Measurements from ENCODE around the gene CRAMP1.

CRAMP1 gene

GRCh38 chr16:1635070-1635469 lies 22.9 kb downstream of the CRAMP1 start:
- DNase-seq (ENCODE audit: low read depth in 1 of 2, low spot score in 1 of 2) = no peak
- no peak overlapping the region for H3K4me3 ChIP-seq (replicated peaks; ENCODE audit: insufficient read depth, low read length)
- H3K27me3 ChIP-seq (ENCODE audit: insufficient read depth, poor library complexity, severe bottlenecking) = no peaks in the 10 kb centered on the region
- TF ChIP-seq, protein P1, sequence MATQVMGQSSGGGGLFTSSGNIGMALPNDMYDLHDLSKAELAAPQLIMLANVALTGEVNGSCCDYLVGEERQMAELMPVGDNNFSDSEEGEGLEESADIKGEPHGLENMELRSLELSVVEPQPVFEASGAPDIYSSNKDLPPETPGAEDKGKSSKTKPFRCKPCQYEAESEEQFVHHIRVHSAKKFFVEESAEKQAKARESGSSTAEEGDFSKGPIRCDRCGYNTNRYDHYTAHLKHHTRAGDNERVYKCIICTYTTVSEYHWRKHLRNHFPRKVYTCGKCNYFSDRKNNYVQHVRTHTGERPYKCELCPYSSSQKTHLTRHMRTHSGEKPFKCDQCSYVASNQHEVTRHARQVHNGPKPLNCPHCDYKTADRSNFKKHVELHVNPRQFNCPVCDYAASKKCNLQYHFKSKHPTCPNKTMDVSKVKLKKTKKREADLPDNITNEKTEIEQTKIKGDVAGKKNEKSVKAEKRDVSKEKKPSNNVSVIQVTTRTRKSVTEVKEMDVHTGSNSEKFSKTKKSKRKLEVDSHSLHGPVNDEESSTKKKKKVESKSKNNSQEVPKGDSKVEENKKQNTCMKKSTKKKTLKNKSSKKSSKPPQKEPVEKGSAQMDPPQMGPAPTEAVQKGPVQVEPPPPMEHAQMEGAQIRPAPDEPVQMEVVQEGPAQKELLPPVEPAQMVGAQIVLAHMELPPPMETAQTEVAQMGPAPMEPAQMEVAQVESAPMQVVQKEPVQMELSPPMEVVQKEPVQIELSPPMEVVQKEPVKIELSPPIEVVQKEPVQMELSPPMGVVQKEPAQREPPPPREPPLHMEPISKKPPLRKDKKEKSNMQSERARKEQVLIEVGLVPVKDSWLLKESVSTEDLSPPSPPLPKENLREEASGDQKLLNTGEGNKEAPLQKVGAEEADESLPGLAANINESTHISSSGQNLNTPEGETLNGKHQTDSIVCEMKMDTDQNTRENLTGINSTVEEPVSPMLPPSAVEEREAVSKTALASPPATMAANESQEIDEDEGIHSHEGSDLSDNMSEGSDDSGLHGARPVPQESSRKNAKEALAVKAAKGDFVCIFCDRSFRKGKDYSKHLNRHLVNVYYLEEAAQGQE (IDR thresholded peaks at IDR 0.05; ENCODE audit: insufficient replicate concordance, low read depth) = no peak
- TF ChIP-seq SPI1 (IDR thresholded peaks at IDR 0.05; ENCODE audit: borderline replicate concordance, low read depth) (no peak), POLR2AphosphoS5 (IDR thresholded peaks at IDR 0.05; ENCODE audit: low read depth) (no peak), CTCF (IDR thresholded peaks at IDR 0.05; ENCODE audit: insufficient read depth, low read length) (no peak), GABPA (IDR thresholded peaks at IDR 0.05; ENCODE audit: low read depth) (no peak)
- H3K27ac ChIP-seq (replicated peaks) = no peak overlapping the region

DNA sequence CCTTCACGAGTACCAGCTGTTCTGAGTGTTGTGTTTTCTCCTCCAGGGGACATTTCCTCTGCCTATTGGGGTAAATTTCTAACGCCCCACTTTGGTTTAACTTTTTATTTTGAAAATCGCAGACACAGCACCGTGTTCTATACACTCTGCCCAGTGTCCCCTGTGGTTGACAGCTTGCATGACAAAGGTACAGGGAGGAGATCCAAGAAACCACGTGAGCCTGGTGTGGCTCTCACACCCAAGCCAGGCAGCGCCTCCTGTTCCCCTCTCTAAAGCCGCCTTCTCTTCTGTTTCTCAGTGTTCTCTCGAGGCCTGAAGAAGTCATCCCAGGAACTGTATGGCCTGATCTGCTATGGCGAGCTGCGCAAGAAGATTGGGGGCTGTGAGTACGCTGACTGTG lies 25.4 kb downstream of the CRAMP1 start:
- no peak for DNase-seq (ENCODE audit: low read depth in 1 of 2, low spot score in 1 of 2)
- Histone ChIP-seq H3K4me3 (replicated peaks; ENCODE audit: insufficient read depth, low read length) (no peak overlapping the region), H3K27me3 (ENCODE audit: insufficient read depth, poor library complexity, severe bottlenecking) (no peaks in the 10 kb centered on the region), H3K27ac (replicated peaks) (no peak overlapping the region)
- TF ChIP-seq CTCF (IDR thresholded peaks at IDR 0.05; ENCODE audit: insufficient read depth, low read length) (no peak), GABPA (IDR thresholded peaks at IDR 0.05; ENCODE audit: low read depth) (no peak), SPI1 (IDR thresholded peaks at IDR 0.05; ENCODE audit: borderline replicate concordance, low read depth) (no peak)
- TF ChIP-seq, protein P1 (IDR thresholded peaks at IDR 0.05; ENCODE audit: insufficient replicate concordance, low read depth) = no peak

DNA sequence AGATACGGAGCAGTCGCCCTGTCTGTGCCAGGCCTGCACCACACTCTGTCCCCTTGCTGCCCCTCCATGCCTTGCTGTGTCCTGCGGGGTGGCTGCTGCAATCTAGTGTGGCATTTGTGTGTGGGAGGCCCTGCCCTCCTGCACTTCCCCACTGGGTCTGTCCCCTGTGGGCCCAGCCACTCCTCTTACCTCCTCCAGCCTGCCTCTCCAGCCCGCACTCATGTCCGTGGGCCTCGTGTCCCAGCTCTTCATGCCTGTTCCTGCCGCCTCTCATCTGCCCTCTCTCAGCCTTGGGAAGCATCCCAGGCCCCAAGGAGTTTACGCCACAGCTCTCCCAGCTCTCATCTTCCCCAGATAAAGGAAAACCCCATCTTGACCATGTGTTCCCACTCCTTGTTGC lies 26.6 kb downstream of the CRAMP1 start:
- H3K27ac ChIP-seq (replicated peaks) = no peak overlapping the region
- H3K4me3 ChIP-seq (replicated peaks; ENCODE audit: insufficient read depth, low read length) = no peak overlapping the region
- no peaks in the 10 kb centered on the region for H3K27me3 ChIP-seq (ENCODE audit: insufficient read depth, poor library complexity, severe bottlenecking)
- no peak for TF ChIP-seq CTCF (IDR thresholded peaks at IDR 0.05; ENCODE audit: insufficient read depth, low read length)
- TF ChIP-seq, protein P1 (IDR thresholded peaks at IDR 0.05; ENCODE audit: insufficient replicate concordance, low read depth) = no peak
- no peak for TF ChIP-seq POLR2AphosphoS5 (IDR thresholded peaks at IDR 0.05; ENCODE audit: low read depth)
- no peak for TF ChIP-seq GABPA (IDR thresholded peaks at IDR 0.05; ENCODE audit: low read depth)
- no peak for TF ChIP-seq SPI1 (IDR thresholded peaks at IDR 0.05; ENCODE audit: borderline replicate concordance, low read depth)
- DNase-seq (ENCODE audit: low read depth in 1 of 2, low spot score in 1 of 2) = no peak

All from HL-60 (cell line).